H9 (cell line): ENCODE results near the gene TEDDM1. TPM values are rescaled to one million over a fixed set of nuclear protein-coding genes. Genes with fewer than 3 reads are reported as not detected.

Source experiments
- DNase-seq: peaks from one replicate; pipeline ENCODE4 v3.0.0-alpha.2; 2017
- H2AFZ ChIP-seq: one replicate; pipeline ENCODE4 v1.6.1; 2013; ENCODE audit warnings: mild to moderate bottlenecking, low read length, control low read depth, moderate library complexity
- H2AK5ac ChIP-seq: 2 replicates; pipeline ENCODE4 v1.6.1; 2013; ENCODE audit warnings: low read length, control low read depth, mixed read lengths; ENCODE audit not compliant: insufficient read length
- H2BK120ac ChIP-seq: one replicate; pipeline ENCODE4 v1.6.1; 2013; ENCODE audit warnings: low read depth, mild to moderate bottlenecking, low read length, control low read depth, inconsistent platforms; ENCODE audit not compliant: poor library complexity, severe bottlenecking
- H2BK12ac ChIP-seq: 2 replicates; pipeline ENCODE4 v1.6.1; 2013; ENCODE audit warnings: low read length, control low read depth, mixed read lengths, low read depth; ENCODE audit not compliant: insufficient read length
- H2BK15ac ChIP-seq: 2 replicates; pipeline ENCODE4 v1.6.1; 2013; ENCODE audit warnings: low read depth, low read length, control low read depth
- H2BK20ac ChIP-seq: one replicate; pipeline ENCODE4 v1.6.1; 2013; ENCODE audit warnings: low read depth, mild to moderate bottlenecking, low read length, control low read depth, inconsistent platforms; ENCODE audit not compliant: poor library complexity, severe bottlenecking
- H2BK5ac ChIP-seq: 2 replicates; pipeline ENCODE4 v1.6.1; 2013; ENCODE audit warnings: low read length, control low read depth, mixed read lengths; ENCODE audit not compliant: insufficient read length
- H3K14ac ChIP-seq: 2 replicates; pipeline ENCODE4 v1.6.1; 2013; ENCODE audit warnings: low read length, control low read depth; ENCODE audit not compliant: insufficient read depth
- H3K18ac ChIP-seq: 2 replicates; pipeline ENCODE4 v1.6.1; 2013; ENCODE audit warnings: low read depth, mild to moderate bottlenecking, mixed read lengths, low read length, control low read depth; ENCODE audit not compliant: insufficient read length
- H3K23ac ChIP-seq: 2 replicates; pipeline ENCODE4 v1.6.1; 2013; ENCODE audit warnings: low read length, control low read depth, mixed read lengths, low read depth; ENCODE audit not compliant: insufficient read length
- H3K23me2 ChIP-seq: 2 replicates; pipeline ENCODE4 v1.6.1; 2013; ENCODE audit warnings: low read depth, mild to moderate bottlenecking, mixed read lengths, low read length, control low read depth; ENCODE audit not compliant: insufficient read length, poor library complexity, severe bottlenecking
- H3K27ac ChIP-seq: 2 replicates; pipeline ENCODE4 v1.5.1; 2013; ENCODE audit warnings: low read length, control low read depth, mixed read lengths, low read depth; ENCODE audit not compliant: insufficient read length
- H3K27me3 ChIP-seq: 2 replicates; pipeline ENCODE4 v1.6.1; 2013; ENCODE audit warnings: low read length, control low read depth, inconsistent platforms; ENCODE audit not compliant: insufficient read depth
- H3K4ac ChIP-seq: 2 replicates; pipeline ENCODE4 v1.6.1; 2013; ENCODE audit warnings: low read depth, mild to moderate bottlenecking, control low read depth, inconsistent platforms, low read length, moderate library complexity
- H3K4me1 ChIP-seq: 2 replicates; pipeline ENCODE4 v1.6.1; 2013; ENCODE audit warnings: low read length, control low read depth, inconsistent platforms; ENCODE audit not compliant: insufficient read depth
- H3K4me2 ChIP-seq: 2 replicates; pipeline ENCODE4 v1.6.1; 2013; ENCODE audit warnings: low read length, control low read depth, mixed read lengths; ENCODE audit not compliant: insufficient read length, insufficient read depth
- H3K56ac ChIP-seq: 2 replicates; pipeline ENCODE4 v1.6.1; 2013; ENCODE audit warnings: low read depth, mild to moderate bottlenecking, mixed read lengths, low read length, control low read depth; ENCODE audit not compliant: insufficient read length
- H3K79me1 ChIP-seq: 2 replicates; pipeline ENCODE4 v1.6.1; 2013; ENCODE audit warnings: low read depth, mild to moderate bottlenecking, moderate library complexity, low read length, control low read depth, inconsistent platforms; ENCODE audit not compliant: insufficient read depth, poor library complexity, severe bottlenecking
- H3K79me2 ChIP-seq: 2 replicates; pipeline ENCODE4 v1.6.1; 2013; ENCODE audit warnings: low read length, control low read depth, inconsistent platforms; ENCODE audit not compliant: insufficient read depth
- H3K9ac ChIP-seq: 2 replicates; pipeline ENCODE4 v1.6.1; 2013; ENCODE audit warnings: low read length, control low read depth, mixed read lengths; ENCODE audit not compliant: insufficient read length; ENCODE audit errors: extremely low read depth
- H3K9me3 ChIP-seq: one replicate; pipeline ENCODE4 v1.6.1; 2013; ENCODE audit warnings: low read depth, low read length, inconsistent platforms; ENCODE audit not compliant: control insufficient read depth
- H3T11ph ChIP-seq: one replicate; pipeline ENCODE4 v1.6.1; 2013; ENCODE audit warnings: mild to moderate bottlenecking, low read length, control low read depth, inconsistent platforms
- H4K20me1 ChIP-seq: one replicate; pipeline ENCODE4 v1.6.1; 2013; ENCODE audit not compliant: control insufficient read depth, insufficient read length, insufficient read depth
- H4K5ac ChIP-seq: 2 replicates; pipeline ENCODE4 v1.6.1; 2013; ENCODE audit warnings: low read depth, mild to moderate bottlenecking, mixed read lengths, low read length, control low read depth; ENCODE audit not compliant: insufficient read length
- H4K8ac ChIP-seq: replicated peaks from 2 replicates; pipeline ENCODE4 v1.6.1; 2013; ENCODE audit warnings: low read length, control low read depth, mixed read lengths, low read depth; ENCODE audit not compliant: insufficient read length
- H4K91ac ChIP-seq: 2 replicates; pipeline ENCODE4 v1.6.1; 2013; ENCODE audit warnings: low read depth, mild to moderate bottlenecking, moderate library complexity, mixed read lengths, low read length, control low read depth; ENCODE audit not compliant: insufficient read length
- H3K27ac Mint-ChIP-seq, 3 experiments: 2 replicates in 2 of 3; 3 replicates in 1 of 3; pipeline ENCODE4 v1.8.0; 2020 to 2021; ENCODE audit warnings: mixed read lengths in 3 of 3, mild to moderate bottlenecking in 1 of 3, moderate library complexity in 1 of 3
- H3K27me3 Mint-ChIP-seq: 2 replicates; pipeline ENCODE4 v1.8.0; 2021; ENCODE audit warnings: low read depth, mild to moderate bottlenecking, moderate library complexity, mixed read lengths
- H3K36me3 Mint-ChIP-seq, 3 experiments: 2 replicates in 2 of 3; 3 replicates in 1 of 3; pipeline ENCODE4 v1.8.0; 2020 to 2021; ENCODE audit warnings: low read depth in 3 of 3, mixed read lengths in 3 of 3; ENCODE audit not compliant: insufficient read depth in 1 of 3
- H3K4me1 Mint-ChIP-seq, 2 experiments: 2 replicates each; pipeline ENCODE4 v1.8.0; 2020; ENCODE audit warnings: mixed read lengths in 2 of 2
- H3K4me3 Mint-ChIP-seq, 2 experiments: 2 replicates in 1 of 2; 3 replicates in 1 of 2; pipeline ENCODE4 v1.8.0; 2020 to 2021; ENCODE audit warnings: mild to moderate bottlenecking in 2 of 2, mixed read lengths in 2 of 2, moderate library complexity in 1 of 2
- H3K9me3 Mint-ChIP-seq, 2 experiments: 2 replicates in 1 of 2; 3 replicates in 1 of 2; pipeline ENCODE4 v1.8.0; 2020; ENCODE audit warnings: mild to moderate bottlenecking in 2 of 2, mixed read lengths in 2 of 2, moderate library complexity in 1 of 2
- WGBS: extraction: QIAGEN DNeasy Blood & Tissue Kit; methylation state at CpG from one replicate; pipeline ENCODE4 v1.1.7; 2013; ENCODE audit warnings: missing lambda C conversion rate, low lambda C conversion rate, mixed read lengths; ENCODE audit not compliant: insufficient read length; ENCODE audit errors: extremely low coverage; 5-methylcytosine and 5-hydroxymethylcytosine counted together
- long read RNA-seq: library from polyadenylated mRNA; unstranded; transcript quantifications from one replicate; pipeline ENCODE4 v2.0.0, GENCODE V29; 2020
- total RNA-seq: library from RNA; stranded (reverse); gene quantifications from 2 replicates; pipeline ENCODE4 v1.2.1, GENCODE V29; 2021
- TF ChIP-seq, protein P1 (sequence below): fragments of 200-600 bp; sonication (generic); conservative IDR thresholded peaks from 3 replicates; pipeline ENCODE4 v1.8.0; 2021; ENCODE audit warnings: antibody characterized with exemption, mild to moderate bottlenecking

The TEDDM1 gene
- total RNA-seq: not detected in 2 replicates
- long read RNA-seq: 0 reads

GRCh38 chr1:182400567-182400966 is at the start of gene TEDDM1:
Gene TEDDM1, minus strand, starts transcription at chr1:182400667. Its CDS starts 182 bp downstream, at chr1:182400485.
- Histone ChIP-seq H2BK15ac (no peak within 1 kb of the TSS), H2AK5ac (no peak within 1 kb of the TSS), H3T11ph (no peak within 1 kb of the TSS), H3K23ac (no peak within 1 kb of the TSS), H3K9ac (no peak within 1 kb of the TSS), H3K18ac (no peak within 1 kb of the TSS), H3K79me1 (no peaks in the 10 kb centered on the region), H3K56ac (no peak within 1 kb of the TSS), H3K4me2 (no peak within 1 kb of the TSS), H3K23me2 (no peaks in the 10 kb centered on the region), H3K4ac (no peak within 1 kb of the TSS), H2AFZ (no peak within 1 kb of the TSS), H3K27me3 (no peaks in the 10 kb centered on the region), H4K91ac (no peak within 1 kb of the TSS), H2BK5ac (no peak within 1 kb of the TSS), H4K5ac (no peak within 1 kb of the TSS), H2BK20ac (no peak within 1 kb of the TSS), H4K8ac (no peak within 1 kb of the TSS), H2BK120ac (no peak within 1 kb of the TSS), H3K14ac (no peak within 1 kb of the TSS), H2BK12ac (no peak within 1 kb of the TSS), H3K4me1 (no peaks in the 10 kb centered on the region), H3K79me2 (no peaks in the 10 kb centered on the region), H4K20me1 (no peaks in the 10 kb centered on the region), H3K27ac (no peak within 1 kb of the TSS), H3K9me3 (no peaks in the 10 kb centered on the region)
- Mint-ChIP-seq H3K9me3 (peaks cover 2 to 4% of the 10 kb centered on the region in 2 experiments; a peak in 3 of 5 replicates), H3K27me3 (0 out of 2 replicates have a peak, but pooled peaks cover 2% of the 10 kb centered on the region), H3K4me1 (peaks cover 9 to 23% of the 10 kb centered on the region in 2 experiments), H3K36me3 (peaks cover 0 to 3% (median 0%) of the 10 kb centered on the region in 3 experiments; a peak in 1 of 7 replicates), H3K4me3 (no peak within 1 kb of the TSS), H3K27ac (peak within 1 kb of the TSS in 1 of 3 experiments; percentile 38; a peak in 1 of 7 replicates)
- WGBS: no CpG with 5 or more reads among the region's 4 CpGs
- no peak for DNase-seq
- TF ChIP-seq, protein P1, sequence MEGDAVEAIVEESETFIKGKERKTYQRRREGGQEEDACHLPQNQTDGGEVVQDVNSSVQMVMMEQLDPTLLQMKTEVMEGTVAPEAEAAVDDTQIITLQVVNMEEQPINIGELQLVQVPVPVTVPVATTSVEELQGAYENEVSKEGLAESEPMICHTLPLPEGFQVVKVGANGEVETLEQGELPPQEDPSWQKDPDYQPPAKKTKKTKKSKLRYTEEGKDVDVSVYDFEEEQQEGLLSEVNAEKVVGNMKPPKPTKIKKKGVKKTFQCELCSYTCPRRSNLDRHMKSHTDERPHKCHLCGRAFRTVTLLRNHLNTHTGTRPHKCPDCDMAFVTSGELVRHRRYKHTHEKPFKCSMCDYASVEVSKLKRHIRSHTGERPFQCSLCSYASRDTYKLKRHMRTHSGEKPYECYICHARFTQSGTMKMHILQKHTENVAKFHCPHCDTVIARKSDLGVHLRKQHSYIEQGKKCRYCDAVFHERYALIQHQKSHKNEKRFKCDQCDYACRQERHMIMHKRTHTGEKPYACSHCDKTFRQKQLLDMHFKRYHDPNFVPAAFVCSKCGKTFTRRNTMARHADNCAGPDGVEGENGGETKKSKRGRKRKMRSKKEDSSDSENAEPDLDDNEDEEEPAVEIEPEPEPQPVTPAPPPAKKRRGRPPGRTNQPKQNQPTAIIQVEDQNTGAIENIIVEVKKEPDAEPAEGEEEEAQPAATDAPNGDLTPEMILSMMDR: no peak
